Measurements from ENCODE around the gene CIT.

DNA sequence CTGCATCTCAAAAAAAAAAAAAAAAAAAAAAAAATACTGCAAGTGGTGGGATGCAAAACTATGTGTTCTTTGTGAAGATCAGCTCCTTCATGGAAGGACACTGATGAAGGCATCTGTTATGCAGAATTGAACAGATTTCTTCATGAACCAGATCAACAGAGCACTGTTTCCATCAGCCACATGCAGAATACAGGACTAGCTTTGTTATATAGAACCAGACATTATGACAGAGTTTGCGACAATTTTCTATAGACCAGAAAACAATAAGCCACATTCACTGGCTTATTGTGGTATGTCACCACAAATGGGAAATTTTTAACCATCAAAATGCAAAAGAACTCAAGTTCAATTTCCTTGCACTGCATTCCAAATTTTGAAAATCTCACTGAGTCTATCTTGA, 34.7 kb downstream of the CIT start:
- TF ChIP-seq CTCF (conservative IDR thresholded peaks at IDR 0.05 in 1 of 2, IDR thresholded peaks at IDR 0.05 in 1 of 2; ENCODE audit: extremely low read depth in 1 of 2, insufficient read depth in 1 of 2, low read depth in 1 of 2, low read length in 2 of 2) (no peak), EZH2 (IDR thresholded peaks at IDR 0.05; ENCODE audit: borderline replicate concordance, low read length) (no peak)
